ENCODE results near the gene MYH11. TPM values are rescaled to one million over a fixed set of nuclear protein-coding genes. Genes with fewer than 3 reads are reported as not detected.
"Not testable (repeated sequence)": the region's sequence is repeated elsewhere in the genome, so short reads cannot be mapped to it uniquely, and the experiment has no call there.

The MYH11 gene
- total RNA-seq, 1 donor from 2014 or later: 1.9 TPM

DNA sequence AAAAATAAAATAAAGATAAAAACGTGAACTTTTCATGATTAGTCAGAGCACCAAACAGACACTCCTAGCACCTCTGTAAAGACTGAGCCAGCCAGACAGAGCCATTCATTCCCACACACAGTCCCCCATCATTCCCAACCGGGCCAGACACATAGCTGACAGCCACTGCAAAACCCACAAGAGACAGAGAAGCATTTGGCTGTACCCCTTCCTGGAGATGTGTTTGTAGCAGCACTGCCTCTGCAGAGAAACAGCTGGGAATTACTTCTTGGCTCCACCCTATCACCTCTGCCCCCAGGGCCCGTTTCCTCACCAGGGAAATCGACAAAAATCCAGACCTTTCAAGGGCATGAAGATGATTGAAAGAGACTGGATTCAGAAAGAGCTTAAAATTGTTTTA is 46.4 kb downstream of the MYH11 start:
- DNase-seq (ENCODE audit: extremely low spot score, unreplicated experiment): no peak
- H3K9me3 Mint-ChIP-seq (ENCODE audit: unreplicated experiment): no peaks in the 10 kb centered on the region

GRCh38 chr16:15809297-15809696 is 47.5 kb downstream of the MYH11 start:
- H3K27me3 Mint-ChIP-seq (ENCODE audit: unreplicated experiment); H3K27ac Mint-ChIP-seq (ENCODE audit: unreplicated experiment); H3K36me3 Mint-ChIP-seq (ENCODE audit: unreplicated experiment); H3K4me3 Mint-ChIP-seq (ENCODE audit: unreplicated experiment); DNase-seq (ENCODE audit: extremely low spot score, unreplicated experiment); H3K9me3 Mint-ChIP-seq (ENCODE audit: unreplicated experiment): not testable (repeated sequence)
- H3K4me1 Mint-ChIP-seq (ENCODE audit: unreplicated experiment): peaks cover 55% of the 10 kb centered on the region

More for the DNA sequence above, 46.4 kb downstream of the MYH11 start:
- Mint-ChIP-seq H3K27me3 (ENCODE audit: unreplicated experiment) (peaks cover 6% of the 10 kb centered on the region), H3K4me3 (ENCODE audit: unreplicated experiment) (peak overlapping the region; percentile 33), H3K27ac (ENCODE audit: unreplicated experiment) (peak overlapping the region; percentile 89), H3K4me1 (ENCODE audit: unreplicated experiment) (peaks cover 60% of the 10 kb centered on the region), H3K36me3 (ENCODE audit: unreplicated experiment) (no peaks in the 10 kb centered on the region)
- TF ChIP-seq, protein P1, sequence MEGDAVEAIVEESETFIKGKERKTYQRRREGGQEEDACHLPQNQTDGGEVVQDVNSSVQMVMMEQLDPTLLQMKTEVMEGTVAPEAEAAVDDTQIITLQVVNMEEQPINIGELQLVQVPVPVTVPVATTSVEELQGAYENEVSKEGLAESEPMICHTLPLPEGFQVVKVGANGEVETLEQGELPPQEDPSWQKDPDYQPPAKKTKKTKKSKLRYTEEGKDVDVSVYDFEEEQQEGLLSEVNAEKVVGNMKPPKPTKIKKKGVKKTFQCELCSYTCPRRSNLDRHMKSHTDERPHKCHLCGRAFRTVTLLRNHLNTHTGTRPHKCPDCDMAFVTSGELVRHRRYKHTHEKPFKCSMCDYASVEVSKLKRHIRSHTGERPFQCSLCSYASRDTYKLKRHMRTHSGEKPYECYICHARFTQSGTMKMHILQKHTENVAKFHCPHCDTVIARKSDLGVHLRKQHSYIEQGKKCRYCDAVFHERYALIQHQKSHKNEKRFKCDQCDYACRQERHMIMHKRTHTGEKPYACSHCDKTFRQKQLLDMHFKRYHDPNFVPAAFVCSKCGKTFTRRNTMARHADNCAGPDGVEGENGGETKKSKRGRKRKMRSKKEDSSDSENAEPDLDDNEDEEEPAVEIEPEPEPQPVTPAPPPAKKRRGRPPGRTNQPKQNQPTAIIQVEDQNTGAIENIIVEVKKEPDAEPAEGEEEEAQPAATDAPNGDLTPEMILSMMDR (IDR thresholded peaks at IDR 0.05): no peak

DNA sequence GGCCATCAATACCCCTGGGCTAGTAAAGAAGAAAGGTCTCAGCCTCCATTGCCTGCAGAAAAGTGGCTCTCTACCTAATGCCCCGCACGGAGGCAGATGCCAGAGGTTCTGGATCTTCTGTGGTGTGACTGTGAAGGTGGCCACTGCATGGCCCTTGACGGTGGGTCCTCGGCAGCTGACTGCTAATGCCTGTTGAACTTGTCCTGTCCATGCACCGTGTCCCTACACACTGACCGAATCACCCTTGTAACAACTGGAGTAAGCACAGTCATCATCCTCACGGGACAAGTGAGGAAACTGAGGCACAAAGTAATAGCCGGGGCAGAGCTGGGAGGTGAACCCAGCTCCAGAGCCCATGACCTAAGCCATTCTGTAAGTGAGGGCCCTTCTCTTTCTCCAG is 48.8 kb downstream of the MYH11 start:
- no peak overlapping the region for H3K27ac Mint-ChIP-seq (ENCODE audit: unreplicated experiment)
- peaks cover 2% of the 10 kb centered on the region for H3K27me3 Mint-ChIP-seq (ENCODE audit: unreplicated experiment)
- H3K4me3 Mint-ChIP-seq (ENCODE audit: unreplicated experiment): no peak overlapping the region
- TF ChIP-seq, protein P1 (IDR thresholded peaks at IDR 0.05): no peak
- no peaks in the 10 kb centered on the region for H3K36me3 Mint-ChIP-seq (ENCODE audit: unreplicated experiment)
- peaks cover 50% of the 10 kb centered on the region for H3K4me1 Mint-ChIP-seq (ENCODE audit: unreplicated experiment)
- DNase-seq (ENCODE audit: extremely low spot score, unreplicated experiment): no peak
- no peaks in the 10 kb centered on the region for H3K9me3 Mint-ChIP-seq (ENCODE audit: unreplicated experiment)

- Mint-ChIP-seq H3K4me1 (ENCODE audit: unreplicated experiment) (peaks cover 50% of the 10 kb centered on the region), H3K27ac (ENCODE audit: unreplicated experiment) (no peak overlapping the region), H3K36me3 (ENCODE audit: unreplicated experiment) (no peaks in the 10 kb centered on the region), H3K9me3 (ENCODE audit: unreplicated experiment) (no peaks in the 10 kb centered on the region), H3K4me3 (ENCODE audit: unreplicated experiment) (no peak overlapping the region), H3K27me3 (ENCODE audit: unreplicated experiment) (peaks cover 2% of the 10 kb centered on the region)
- TF ChIP-seq, protein P1 (IDR thresholded peaks at IDR 0.05): no peak
- no peak for DNase-seq (ENCODE audit: extremely low spot score, unreplicated experiment)
Measured at GRCh38 chr16:15807603-15808009, 49.2 kb downstream of the MYH11 start.

- H3K27ac Mint-ChIP-seq (ENCODE audit: unreplicated experiment): no peak overlapping the region
- H3K4me1 Mint-ChIP-seq (ENCODE audit: unreplicated experiment): peaks cover 24% of the 10 kb centered on the region
- peaks cover 7% of the 10 kb centered on the region for H3K27me3 Mint-ChIP-seq (ENCODE audit: unreplicated experiment)
- H3K4me3 Mint-ChIP-seq (ENCODE audit: unreplicated experiment): no peak overlapping the region
- TF ChIP-seq, protein P1 (IDR thresholded peaks at IDR 0.05): no peak
- no peak for DNase-seq (ENCODE audit: extremely low spot score, unreplicated experiment)
- no peaks in the 10 kb centered on the region for H3K36me3 Mint-ChIP-seq (ENCODE audit: unreplicated experiment)
- H3K9me3 Mint-ChIP-seq (ENCODE audit: unreplicated experiment): no peaks in the 10 kb centered on the region
Measured at GRCh38 chr16:15803618-15804017, 53.2 kb downstream of the MYH11 start.
